H9 (cell line): ENCODE results near the gene FBN2. TPM values are rescaled to one million over a fixed set of nuclear protein-coding genes. Genes with fewer than 3 reads are reported as not detected.

Experiments
- DNase-seq: peaks from one replicate; pipeline ENCODE4 v3.0.0-alpha.2; 2017
- H2AFZ ChIP-seq: one replicate; pipeline ENCODE4 v1.6.1; 2013; ENCODE audit warnings: mild to moderate bottlenecking, low read length, control low read depth, moderate library complexity
- H2AK5ac ChIP-seq: 2 replicates; pipeline ENCODE4 v1.6.1; 2013; ENCODE audit warnings: low read length, control low read depth, mixed read lengths; ENCODE audit not compliant: insufficient read length
- H2BK120ac ChIP-seq: one replicate; pipeline ENCODE4 v1.6.1; 2013; ENCODE audit warnings: low read depth, mild to moderate bottlenecking, low read length, control low read depth, inconsistent platforms; ENCODE audit not compliant: poor library complexity, severe bottlenecking
- H2BK12ac ChIP-seq: 2 replicates; pipeline ENCODE4 v1.6.1; 2013; ENCODE audit warnings: low read length, control low read depth, mixed read lengths, low read depth; ENCODE audit not compliant: insufficient read length
- H2BK15ac ChIP-seq: 2 replicates; pipeline ENCODE4 v1.6.1; 2013; ENCODE audit warnings: low read depth, low read length, control low read depth
- H2BK20ac ChIP-seq: one replicate; pipeline ENCODE4 v1.6.1; 2013; ENCODE audit warnings: low read depth, mild to moderate bottlenecking, low read length, control low read depth, inconsistent platforms; ENCODE audit not compliant: poor library complexity, severe bottlenecking
- H2BK5ac ChIP-seq: 2 replicates; pipeline ENCODE4 v1.6.1; 2013; ENCODE audit warnings: low read length, control low read depth, mixed read lengths; ENCODE audit not compliant: insufficient read length
- H3K14ac ChIP-seq: 2 replicates; pipeline ENCODE4 v1.6.1; 2013; ENCODE audit warnings: low read length, control low read depth; ENCODE audit not compliant: insufficient read depth
- H3K18ac ChIP-seq: 2 replicates; pipeline ENCODE4 v1.6.1; 2013; ENCODE audit warnings: low read depth, mild to moderate bottlenecking, mixed read lengths, low read length, control low read depth; ENCODE audit not compliant: insufficient read length
- H3K23ac ChIP-seq: 2 replicates; pipeline ENCODE4 v1.6.1; 2013; ENCODE audit warnings: low read length, control low read depth, mixed read lengths, low read depth; ENCODE audit not compliant: insufficient read length
- H3K23me2 ChIP-seq: 2 replicates; pipeline ENCODE4 v1.6.1; 2013; ENCODE audit warnings: low read depth, mild to moderate bottlenecking, mixed read lengths, low read length, control low read depth; ENCODE audit not compliant: insufficient read length, poor library complexity, severe bottlenecking
- H3K27ac ChIP-seq: 2 replicates; pipeline ENCODE4 v1.5.1; 2013; ENCODE audit warnings: low read length, control low read depth, mixed read lengths, low read depth; ENCODE audit not compliant: insufficient read length
- H3K27me3 ChIP-seq: 2 replicates; pipeline ENCODE4 v1.6.1; 2013; ENCODE audit warnings: low read length, control low read depth, inconsistent platforms; ENCODE audit not compliant: insufficient read depth
- H3K4ac ChIP-seq: 2 replicates; pipeline ENCODE4 v1.6.1; 2013; ENCODE audit warnings: low read depth, mild to moderate bottlenecking, control low read depth, inconsistent platforms, low read length, moderate library complexity
- H3K4me1 ChIP-seq: 2 replicates; pipeline ENCODE4 v1.6.1; 2013; ENCODE audit warnings: low read length, control low read depth, inconsistent platforms; ENCODE audit not compliant: insufficient read depth
- H3K4me2 ChIP-seq: 2 replicates; pipeline ENCODE4 v1.6.1; 2013; ENCODE audit warnings: low read length, control low read depth, mixed read lengths; ENCODE audit not compliant: insufficient read length, insufficient read depth
- H3K56ac ChIP-seq: 2 replicates; pipeline ENCODE4 v1.6.1; 2013; ENCODE audit warnings: low read depth, mild to moderate bottlenecking, mixed read lengths, low read length, control low read depth; ENCODE audit not compliant: insufficient read length
- H3K79me1 ChIP-seq: 2 replicates; pipeline ENCODE4 v1.6.1; 2013; ENCODE audit warnings: low read depth, mild to moderate bottlenecking, moderate library complexity, low read length, control low read depth, inconsistent platforms; ENCODE audit not compliant: insufficient read depth, poor library complexity, severe bottlenecking
- H3K79me2 ChIP-seq: 2 replicates; pipeline ENCODE4 v1.6.1; 2013; ENCODE audit warnings: low read length, control low read depth, inconsistent platforms; ENCODE audit not compliant: insufficient read depth
- H3K9ac ChIP-seq: 2 replicates; pipeline ENCODE4 v1.6.1; 2013; ENCODE audit warnings: low read length, control low read depth, mixed read lengths; ENCODE audit not compliant: insufficient read length; ENCODE audit errors: extremely low read depth
- H3K9me3 ChIP-seq: one replicate; pipeline ENCODE4 v1.6.1; 2013; ENCODE audit warnings: low read depth, low read length, inconsistent platforms; ENCODE audit not compliant: control insufficient read depth
- H3T11ph ChIP-seq: one replicate; pipeline ENCODE4 v1.6.1; 2013; ENCODE audit warnings: mild to moderate bottlenecking, low read length, control low read depth, inconsistent platforms
- H4K20me1 ChIP-seq: one replicate; pipeline ENCODE4 v1.6.1; 2013; ENCODE audit not compliant: control insufficient read depth, insufficient read length, insufficient read depth
- H4K5ac ChIP-seq: 2 replicates; pipeline ENCODE4 v1.6.1; 2013; ENCODE audit warnings: low read depth, mild to moderate bottlenecking, mixed read lengths, low read length, control low read depth; ENCODE audit not compliant: insufficient read length
- H4K8ac ChIP-seq: replicated peaks from 2 replicates; pipeline ENCODE4 v1.6.1; 2013; ENCODE audit warnings: low read length, control low read depth, mixed read lengths, low read depth; ENCODE audit not compliant: insufficient read length
- H4K91ac ChIP-seq: 2 replicates; pipeline ENCODE4 v1.6.1; 2013; ENCODE audit warnings: low read depth, mild to moderate bottlenecking, moderate library complexity, mixed read lengths, low read length, control low read depth; ENCODE audit not compliant: insufficient read length
- H3K27ac Mint-ChIP-seq, 3 experiments: 2 replicates in 2 of 3; 3 replicates in 1 of 3; pipeline ENCODE4 v1.8.0; 2020 to 2021; ENCODE audit warnings: mixed read lengths in 3 of 3, mild to moderate bottlenecking in 1 of 3, moderate library complexity in 1 of 3
- H3K27me3 Mint-ChIP-seq: 2 replicates; pipeline ENCODE4 v1.8.0; 2021; ENCODE audit warnings: low read depth, mild to moderate bottlenecking, moderate library complexity, mixed read lengths
- H3K36me3 Mint-ChIP-seq, 3 experiments: 2 replicates in 2 of 3; 3 replicates in 1 of 3; pipeline ENCODE4 v1.8.0; 2020 to 2021; ENCODE audit warnings: low read depth in 3 of 3, mixed read lengths in 3 of 3; ENCODE audit not compliant: insufficient read depth in 1 of 3
- H3K4me1 Mint-ChIP-seq, 2 experiments: 2 replicates each; pipeline ENCODE4 v1.8.0; 2020; ENCODE audit warnings: mixed read lengths in 2 of 2
- H3K4me3 Mint-ChIP-seq, 2 experiments: 2 replicates in 1 of 2; 3 replicates in 1 of 2; pipeline ENCODE4 v1.8.0; 2020 to 2021; ENCODE audit warnings: mild to moderate bottlenecking in 2 of 2, mixed read lengths in 2 of 2, moderate library complexity in 1 of 2
- H3K9me3 Mint-ChIP-seq, 2 experiments: 2 replicates in 1 of 2; 3 replicates in 1 of 2; pipeline ENCODE4 v1.8.0; 2020; ENCODE audit warnings: mild to moderate bottlenecking in 2 of 2, mixed read lengths in 2 of 2, moderate library complexity in 1 of 2
- whole genome bisulfite sequencing: extraction: QIAGEN DNeasy Blood & Tissue Kit; methylation state at CpG from one replicate; pipeline ENCODE4 v1.1.7; 2013; ENCODE audit warnings: missing lambda C conversion rate, low lambda C conversion rate, mixed read lengths; ENCODE audit not compliant: insufficient read length; ENCODE audit errors: extremely low coverage; 5-methylcytosine and 5-hydroxymethylcytosine counted together
- total RNA-seq: library from RNA; stranded (reverse); gene quantifications from 2 replicates; pipeline ENCODE4 v1.2.1, GENCODE V29; 2021
- TF ChIP-seq, protein P1 (sequence below): fragments of 200-600 bp; sonication (generic); conservative IDR thresholded peaks from 3 replicates; pipeline ENCODE4 v1.8.0; 2021; ENCODE audit warnings: antibody characterized with exemption, mild to moderate bottlenecking

The FBN2 gene
- total RNA-seq, 1 experiment from 2014 or later: 8.3 TPM

GRCh38 chr5:128290152-128290858 is 247.7 kb downstream of the FBN2 start:
- Histone ChIP-seq H3K23me2 (no peaks in the 10 kb centered on the region), H3K14ac (no peak overlapping the region), H2BK15ac (no peak overlapping the region), H3K4ac (no peak overlapping the region), H4K8ac (no peak overlapping the region), H3K79me1 (no peaks in the 10 kb centered on the region), H4K5ac (no peak overlapping the region), H2BK5ac (no peak overlapping the region), H2BK120ac (no peak overlapping the region), H3K18ac (no peak overlapping the region), H2BK20ac (no peak overlapping the region), H3K4me2 (no peak overlapping the region), H4K20me1 (no peaks in the 10 kb centered on the region), H2AFZ (no peak overlapping the region), H3K4me1 (no peaks in the 10 kb centered on the region), H3K23ac (no peak overlapping the region), H3K9ac (no peak overlapping the region), H3K79me2 (no peaks in the 10 kb centered on the region), H2BK12ac (no peak overlapping the region), H4K91ac (no peak overlapping the region), H3T11ph (no peak overlapping the region), H2AK5ac (no peak overlapping the region), H3K27me3 (no peaks in the 10 kb centered on the region), H3K9me3 (no peaks in the 10 kb centered on the region), H3K27ac (no peak overlapping the region), H3K56ac (no peak overlapping the region)
- no peak for DNase-seq
- H3K4me3 Mint-ChIP-seq: no peak overlapping the region
- peaks cover 0 to 6% (median 0%) of the 10 kb centered on the region in 3 experiments; a peak in 2 of 7 replicates for H3K36me3 Mint-ChIP-seq
- H3K9me3 Mint-ChIP-seq: no peaks in the 10 kb centered on the region
- H3K4me1 Mint-ChIP-seq: no peaks in the 10 kb centered on the region
- no peak overlapping the region for H3K27ac Mint-ChIP-seq
- H3K27me3 Mint-ChIP-seq: no peaks in the 10 kb centered on the region
- TF ChIP-seq, protein P1, sequence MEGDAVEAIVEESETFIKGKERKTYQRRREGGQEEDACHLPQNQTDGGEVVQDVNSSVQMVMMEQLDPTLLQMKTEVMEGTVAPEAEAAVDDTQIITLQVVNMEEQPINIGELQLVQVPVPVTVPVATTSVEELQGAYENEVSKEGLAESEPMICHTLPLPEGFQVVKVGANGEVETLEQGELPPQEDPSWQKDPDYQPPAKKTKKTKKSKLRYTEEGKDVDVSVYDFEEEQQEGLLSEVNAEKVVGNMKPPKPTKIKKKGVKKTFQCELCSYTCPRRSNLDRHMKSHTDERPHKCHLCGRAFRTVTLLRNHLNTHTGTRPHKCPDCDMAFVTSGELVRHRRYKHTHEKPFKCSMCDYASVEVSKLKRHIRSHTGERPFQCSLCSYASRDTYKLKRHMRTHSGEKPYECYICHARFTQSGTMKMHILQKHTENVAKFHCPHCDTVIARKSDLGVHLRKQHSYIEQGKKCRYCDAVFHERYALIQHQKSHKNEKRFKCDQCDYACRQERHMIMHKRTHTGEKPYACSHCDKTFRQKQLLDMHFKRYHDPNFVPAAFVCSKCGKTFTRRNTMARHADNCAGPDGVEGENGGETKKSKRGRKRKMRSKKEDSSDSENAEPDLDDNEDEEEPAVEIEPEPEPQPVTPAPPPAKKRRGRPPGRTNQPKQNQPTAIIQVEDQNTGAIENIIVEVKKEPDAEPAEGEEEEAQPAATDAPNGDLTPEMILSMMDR: no peak
- WGBS: no CpG with 5 or more reads among the region's 2 CpGs
